Type B pancreatic cell (in vitro differentiated cells): ENCODE results near the gene BTG3. TPM values are rescaled to one million over a fixed set of nuclear protein-coding genes. Genes with fewer than 3 reads are reported as not detected.

Experiments used
- DNase-seq: peaks from one replicate; pipeline ENCODE4 v3.0.0; 2021; ENCODE audit warnings: mixed read lengths; ENCODE audit not compliant: unreplicated experiment; ENCODE audit errors: extremely low spot score
- H3K27ac Mint-ChIP-seq: 2 replicates; pipeline ENCODE4 v1.8.0; 2021; ENCODE audit warnings: mild to moderate bottlenecking, mixed read lengths
- H3K27me3 Mint-ChIP-seq: 2 replicates; pipeline ENCODE4 v1.8.0; 2021; ENCODE audit warnings: mixed read lengths
- H3K36me3 Mint-ChIP-seq: 2 replicates; pipeline ENCODE4 v1.8.0; 2021; ENCODE audit warnings: mixed read lengths
- H3K4me1 Mint-ChIP-seq: one replicate; pipeline ENCODE4 v1.8.0; 2021; ENCODE audit warnings: mixed read lengths; ENCODE audit not compliant: unreplicated experiment
- H3K4me3 Mint-ChIP-seq: 2 replicates; pipeline ENCODE4 v1.8.0; 2021; ENCODE audit warnings: mild to moderate bottlenecking, mixed read lengths
- H3K9me3 Mint-ChIP-seq: 2 replicates; pipeline ENCODE4 v1.8.0; 2021; ENCODE audit warnings: mixed read lengths
- total RNA-seq: library from RNA; stranded (reverse); gene quantifications from 2 replicates; pipeline ENCODE4 v1.2.1, GENCODE V29; 2021; ENCODE audit warnings: low replicate concordance
- TF ChIP-seq, protein P1 (sequence below): fragments of 200-600 bp; sonication (generic); conservative IDR thresholded peaks from 2 replicates; pipeline ENCODE4 v1.5.0; 2021; ENCODE audit warnings: antibody characterized with exemption, mild to moderate bottlenecking

The BTG3 gene
- total RNA-seq, 1 donor from 2014 or later = 47.9 TPM

DNA sequence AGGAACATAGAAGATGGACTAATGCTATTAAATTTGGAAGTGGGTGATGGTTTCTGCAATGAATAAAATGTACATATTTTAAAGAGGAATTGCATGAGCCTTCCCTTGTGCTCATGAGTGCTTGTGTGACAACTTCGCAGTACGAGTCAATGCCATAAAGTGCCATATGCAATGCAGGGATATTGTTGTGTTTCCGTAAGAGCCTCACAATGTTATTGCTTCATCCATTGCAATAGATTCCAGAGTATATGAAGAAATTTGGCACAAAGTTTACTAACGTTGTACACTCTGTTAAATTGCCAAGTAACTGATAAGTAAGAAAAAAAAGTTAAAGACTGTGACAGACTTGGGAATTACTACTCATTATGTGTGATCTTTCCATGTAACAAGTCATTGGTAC, 22.3 kb downstream of the BTG3 start:
- no peak for DNase-seq
- TF ChIP-seq, protein P1, sequence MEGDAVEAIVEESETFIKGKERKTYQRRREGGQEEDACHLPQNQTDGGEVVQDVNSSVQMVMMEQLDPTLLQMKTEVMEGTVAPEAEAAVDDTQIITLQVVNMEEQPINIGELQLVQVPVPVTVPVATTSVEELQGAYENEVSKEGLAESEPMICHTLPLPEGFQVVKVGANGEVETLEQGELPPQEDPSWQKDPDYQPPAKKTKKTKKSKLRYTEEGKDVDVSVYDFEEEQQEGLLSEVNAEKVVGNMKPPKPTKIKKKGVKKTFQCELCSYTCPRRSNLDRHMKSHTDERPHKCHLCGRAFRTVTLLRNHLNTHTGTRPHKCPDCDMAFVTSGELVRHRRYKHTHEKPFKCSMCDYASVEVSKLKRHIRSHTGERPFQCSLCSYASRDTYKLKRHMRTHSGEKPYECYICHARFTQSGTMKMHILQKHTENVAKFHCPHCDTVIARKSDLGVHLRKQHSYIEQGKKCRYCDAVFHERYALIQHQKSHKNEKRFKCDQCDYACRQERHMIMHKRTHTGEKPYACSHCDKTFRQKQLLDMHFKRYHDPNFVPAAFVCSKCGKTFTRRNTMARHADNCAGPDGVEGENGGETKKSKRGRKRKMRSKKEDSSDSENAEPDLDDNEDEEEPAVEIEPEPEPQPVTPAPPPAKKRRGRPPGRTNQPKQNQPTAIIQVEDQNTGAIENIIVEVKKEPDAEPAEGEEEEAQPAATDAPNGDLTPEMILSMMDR = no peak
- Mint-ChIP-seq H3K4me1 (no peaks in the 10 kb centered on the region), H3K36me3 (peaks cover 22% of the 10 kb centered on the region), H3K9me3 (no peaks in the 10 kb centered on the region), H3K27me3 (no peaks in the 10 kb centered on the region), H3K27ac (no peak overlapping the region), H3K4me3 (no peak overlapping the region)

DNA sequence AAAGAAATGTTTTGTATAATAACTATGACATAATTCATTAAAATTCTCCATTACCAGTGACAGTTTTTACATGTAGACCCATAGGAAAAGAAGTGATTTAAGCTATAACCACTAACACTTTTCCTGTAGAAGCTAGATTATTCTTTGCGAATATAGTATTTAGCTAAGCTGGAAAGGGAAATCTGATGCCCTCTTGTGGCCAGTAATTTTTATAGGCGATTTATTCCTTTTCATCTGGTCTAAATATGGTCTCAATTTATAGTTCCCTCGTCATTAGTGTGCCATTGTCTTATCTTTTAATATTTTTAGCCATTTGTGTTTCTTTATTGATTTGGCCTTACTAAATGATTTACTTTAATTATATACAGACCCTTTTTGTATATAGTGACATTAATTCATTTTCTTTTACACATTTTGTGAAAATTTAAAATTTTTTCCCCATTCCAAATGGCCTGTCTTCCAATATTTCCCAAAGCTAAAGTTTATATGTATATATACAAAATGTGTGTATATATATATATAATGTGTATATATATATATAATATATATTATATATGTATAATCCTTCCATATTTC, 26.7 kb downstream of the BTG3 start:
- TF ChIP-seq, protein P1 = peak; percentile 85
- DNase-seq = no peak

DNA sequence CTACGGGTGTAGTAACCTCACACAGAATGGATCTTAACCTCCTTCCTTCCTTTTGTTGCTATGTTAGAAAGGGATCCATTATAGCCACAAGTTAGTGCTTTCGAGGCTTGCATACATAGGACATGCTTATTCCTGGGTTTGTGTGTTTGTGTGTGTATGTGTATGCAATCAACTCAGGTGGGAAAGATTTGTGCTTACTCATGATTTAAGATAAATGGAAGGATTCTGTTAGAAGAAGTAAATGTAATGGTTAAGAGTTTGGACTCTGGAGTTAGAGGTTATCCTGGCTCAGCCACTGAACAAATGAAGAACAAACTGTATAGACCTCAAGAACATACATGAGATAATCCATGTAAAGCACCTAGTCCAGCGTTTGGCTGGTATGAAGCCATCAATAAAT, 28.8 kb downstream of the BTG3 start:
- Mint-ChIP-seq H3K27me3 (no peaks in the 10 kb centered on the region), H3K4me3 (no peak overlapping the region), H3K36me3 (peaks cover 7% of the 10 kb centered on the region), H3K27ac (no peak overlapping the region), H3K4me1 (peaks cover 5% of the 10 kb centered on the region), H3K9me3 (no peaks in the 10 kb centered on the region)
- TF ChIP-seq, protein P1 = no peak
- no peak for DNase-seq

More for the DNA sequence above, 26.7 kb downstream of the BTG3 start:
- H3K9me3 Mint-ChIP-seq = no peaks in the 10 kb centered on the region
- no peak overlapping the region for H3K4me3 Mint-ChIP-seq
- H3K27me3 Mint-ChIP-seq = no peaks in the 10 kb centered on the region
- H3K36me3 Mint-ChIP-seq = peaks cover 5% of the 10 kb centered on the region
- no peak overlapping the region for H3K27ac Mint-ChIP-seq
- peaks cover 5% of the 10 kb centered on the region for H3K4me1 Mint-ChIP-seq

DNA sequence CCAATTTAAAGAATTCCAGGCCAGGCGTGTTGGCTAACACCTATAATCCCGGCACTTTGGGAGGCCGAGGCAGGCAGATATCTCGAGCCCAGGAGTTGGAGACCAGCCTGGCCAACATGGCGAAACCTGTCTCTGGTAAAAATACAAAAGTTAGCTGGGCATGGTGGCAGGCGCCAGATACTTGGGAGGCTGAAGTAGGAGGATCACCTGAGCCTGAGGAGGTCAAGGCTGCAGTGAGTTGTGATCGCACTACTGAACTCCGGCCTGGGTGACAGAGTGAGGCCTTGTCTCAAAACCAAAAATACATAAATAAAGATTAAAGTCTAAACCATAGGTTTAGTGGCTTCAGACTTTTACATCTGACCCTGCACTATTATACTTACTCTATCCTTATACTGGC, 32.4 kb downstream of the BTG3 start:
- TF ChIP-seq, protein P1 = no peak
- H3K27ac Mint-ChIP-seq = no peak overlapping the region
- no peak for DNase-seq
- no peaks in the 10 kb centered on the region for H3K9me3 Mint-ChIP-seq
- no peaks in the 10 kb centered on the region for H3K27me3 Mint-ChIP-seq
- no peak overlapping the region for H3K4me3 Mint-ChIP-seq
- H3K36me3 Mint-ChIP-seq = peaks cover 10% of the 10 kb centered on the region
- peaks cover 5% of the 10 kb centered on the region for H3K4me1 Mint-ChIP-seq

DNA sequence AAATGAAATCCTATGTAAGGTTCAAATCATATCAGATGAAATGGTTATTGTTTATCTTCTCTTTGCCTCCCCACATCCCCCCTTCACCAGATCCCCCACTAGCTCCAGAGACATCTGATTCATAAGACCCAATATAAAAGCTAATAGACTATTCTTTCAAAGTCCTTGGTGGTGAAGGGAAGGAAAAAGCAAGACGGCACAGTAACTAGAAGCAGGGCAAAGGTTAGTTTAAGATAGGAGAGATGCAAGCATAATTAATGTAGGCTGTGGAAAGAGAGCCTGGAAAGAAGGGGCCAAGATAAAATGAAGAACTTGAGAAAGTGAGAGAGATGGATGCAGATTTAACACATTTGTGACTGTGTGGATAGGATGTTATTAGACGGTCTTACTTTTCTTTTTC, 33.8 kb downstream of the BTG3 start:
- Mint-ChIP-seq H3K4me1 (peaks cover 5% of the 10 kb centered on the region), H3K36me3 (peaks cover 13% of the 10 kb centered on the region), H3K4me3 (no peak overlapping the region), H3K27me3 (no peaks in the 10 kb centered on the region), H3K27ac (no peak overlapping the region), H3K9me3 (no peaks in the 10 kb centered on the region)
- no peak for DNase-seq
- TF ChIP-seq, protein P1 = no peak

DNA sequence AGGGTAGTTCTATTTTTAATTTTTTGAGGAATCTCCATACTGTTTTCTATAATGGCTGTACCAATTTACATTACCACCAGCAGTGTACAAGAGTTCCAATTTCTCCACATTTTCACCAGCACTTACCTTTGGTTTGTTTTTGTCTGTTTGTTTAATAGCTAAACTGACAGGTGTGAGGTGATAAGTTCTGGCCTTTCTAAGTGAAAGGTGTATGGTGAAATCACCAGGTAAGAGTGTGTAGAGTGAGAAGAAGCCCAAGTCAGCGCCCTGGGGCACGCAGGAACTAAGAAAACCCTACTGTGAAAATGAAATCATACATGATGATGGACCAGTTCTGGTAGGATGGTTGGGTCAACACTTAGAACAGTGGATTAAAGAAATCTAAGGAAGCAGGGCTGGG, 34.5 kb downstream of the BTG3 start:
- no peak overlapping the region for H3K4me3 Mint-ChIP-seq
- no peaks in the 10 kb centered on the region for H3K27me3 Mint-ChIP-seq
- no peak for DNase-seq
- H3K9me3 Mint-ChIP-seq = no peaks in the 10 kb centered on the region
- H3K36me3 Mint-ChIP-seq = peaks cover 13% of the 10 kb centered on the region
- TF ChIP-seq, protein P1 = no peak
- H3K4me1 Mint-ChIP-seq = peaks cover 5% of the 10 kb centered on the region
- H3K27ac Mint-ChIP-seq = no peak overlapping the region
